Measurements from ENCODE around the gene IPPK. TPM values are rescaled to one million over a fixed set of nuclear protein-coding genes. Genes with fewer than 3 reads are reported as not detected.
"Not testable (repeated sequence)": the region's sequence is repeated elsewhere in the genome, so short reads cannot be mapped to it uniquely, and the experiment has no call there.

The IPPK gene
- total RNA-seq, 2 donors from 2014 or later, result 15.1 to 18.1 TPM

GRCh38 chr9:92599938-92600461 lies 69.9 kb downstream of the IPPK start:
- Mint-ChIP-seq H3K9me3 (no peaks in the 10 kb centered on the region), H3K36me3 (ENCODE audit: low read depth) (no peaks in the 10 kb centered on the region), H3K4me3 (no peak overlapping the region), H3K4me1 (no peaks in the 10 kb centered on the region), H3K27ac (no peak overlapping the region), H3K27me3 (no peaks in the 10 kb centered on the region)
- ATAC-seq (replicated peaks), result no peak

- ATAC-seq (replicated peaks), result no peak
- H3K9me3 Mint-ChIP-seq, result no peaks in the 10 kb centered on the region
- H3K27ac Mint-ChIP-seq, result peak overlapping the region; percentile 73
- H3K36me3 Mint-ChIP-seq (ENCODE audit: low read depth), result no peaks in the 10 kb centered on the region
- H3K4me3 Mint-ChIP-seq, result no peak overlapping the region
- no peaks in the 10 kb centered on the region for H3K27me3 Mint-ChIP-seq
- H3K4me1 Mint-ChIP-seq, result peaks cover 4% of the 10 kb centered on the region
Observed at GRCh38 chr9:92598382-92598781, 71.5 kb downstream of the IPPK start.

- ATAC-seq (replicated peaks), result no peak
- Mint-ChIP-seq H3K36me3 (ENCODE audit: low read depth) (no peaks in the 10 kb centered on the region), H3K27me3 (no peaks in the 10 kb centered on the region), H3K27ac (no peak overlapping the region), H3K4me3 (no peak overlapping the region), H3K4me1 (peaks cover 4% of the 10 kb centered on the region), H3K9me3 (no peaks in the 10 kb centered on the region)
Observed at GRCh38 chr9:92595930-92596329, 74.0 kb downstream of the IPPK start.

GRCh38 chr9:92595075-92595474 lies 74.9 kb downstream of the IPPK start:
- H3K9me3 Mint-ChIP-seq; H3K4me3 Mint-ChIP-seq; H3K27ac Mint-ChIP-seq; H3K4me1 Mint-ChIP-seq; H3K36me3 Mint-ChIP-seq (ENCODE audit: low read depth); H3K27me3 Mint-ChIP-seq; ATAC-seq (replicated peaks): not testable (repeated sequence)

GRCh38 chr9:92592946-92593861 lies 76.7 kb downstream of the IPPK start:
- peaks cover 4% of the 10 kb centered on the region for H3K4me1 Mint-ChIP-seq
- no peaks in the 10 kb centered on the region for H3K9me3 Mint-ChIP-seq
- no peaks in the 10 kb centered on the region for H3K27me3 Mint-ChIP-seq
- peak; percentile 69 for ATAC-seq (replicated peaks)
- no peak overlapping the region for H3K4me3 Mint-ChIP-seq
- H3K36me3 Mint-ChIP-seq (ENCODE audit: low read depth), result no peaks in the 10 kb centered on the region
- H3K27ac Mint-ChIP-seq, result peak overlapping the region; percentile 31

GRCh38 chr9:92592537-92592936 lies 77.4 kb downstream of the IPPK start:
- no peaks in the 10 kb centered on the region for H3K9me3 Mint-ChIP-seq
- no peaks in the 10 kb centered on the region for H3K36me3 Mint-ChIP-seq (ENCODE audit: low read depth)
- no peaks in the 10 kb centered on the region for H3K27me3 Mint-ChIP-seq
- H3K4me1 Mint-ChIP-seq, result peaks cover 4% of the 10 kb centered on the region
- ATAC-seq (replicated peaks), result peak; percentile 91
- no peak overlapping the region for H3K4me3 Mint-ChIP-seq
- no peak overlapping the region for H3K27ac Mint-ChIP-seq

- Mint-ChIP-seq H3K27me3 (no peaks in the 10 kb centered on the region), H3K4me1 (peaks cover 4% of the 10 kb centered on the region), H3K4me3 (no peak overlapping the region), H3K9me3 (peaks cover 4% of the 10 kb centered on the region), H3K27ac (no peak overlapping the region), H3K36me3 (ENCODE audit: low read depth) (no peaks in the 10 kb centered on the region)
- no peak for ATAC-seq (replicated peaks)
Observed at GRCh38 chr9:92590377-92590776, 79.6 kb downstream of the IPPK start.

- Mint-ChIP-seq H3K36me3 (ENCODE audit: low read depth) (no peaks in the 10 kb centered on the region), H3K27me3 (no peaks in the 10 kb centered on the region), H3K4me3 (no peak overlapping the region), H3K4me1 (peaks cover 4% of the 10 kb centered on the region), H3K9me3 (peaks cover 4% of the 10 kb centered on the region), H3K27ac (no peak overlapping the region)
- no peak for ATAC-seq (replicated peaks)
Observed at GRCh38 chr9:92589923-92590322, 80.0 kb downstream of the IPPK start.

GRCh38 chr9:92576175-92576574 lies 93.8 kb downstream of the IPPK start:
- peaks cover 3% of the 10 kb centered on the region for H3K9me3 Mint-ChIP-seq
- no peak for ATAC-seq (replicated peaks)
- H3K4me3 Mint-ChIP-seq, result no peak overlapping the region
- H3K27ac Mint-ChIP-seq, result no peak overlapping the region
- no peaks in the 10 kb centered on the region for H3K4me1 Mint-ChIP-seq
- H3K36me3 Mint-ChIP-seq (ENCODE audit: low read depth), result no peaks in the 10 kb centered on the region
- no peaks in the 10 kb centered on the region for H3K27me3 Mint-ChIP-seq

- not testable (repeated sequence) for ATAC-seq (replicated peaks); H3K36me3 Mint-ChIP-seq (ENCODE audit: low read depth); H3K4me1 Mint-ChIP-seq; H3K27me3 Mint-ChIP-seq; H3K9me3 Mint-ChIP-seq; H3K27ac Mint-ChIP-seq; H3K4me3 Mint-ChIP-seq
Observed at GRCh38 chr9:92573612-92574011, 96.3 kb downstream of the IPPK start.

GRCh38 chr9:92571871-92572270 lies 98.1 kb downstream of the IPPK start:
- not testable (repeated sequence) for H3K4me1 Mint-ChIP-seq; H3K36me3 Mint-ChIP-seq (ENCODE audit: low read depth); H3K27ac Mint-ChIP-seq; H3K4me3 Mint-ChIP-seq; ATAC-seq (replicated peaks); H3K27me3 Mint-ChIP-seq; H3K9me3 Mint-ChIP-seq

- Mint-ChIP-seq H3K9me3 (peaks cover 8% of the 10 kb centered on the region), H3K4me1 (no peaks in the 10 kb centered on the region), H3K4me3 (no peak overlapping the region), H3K27me3 (no peaks in the 10 kb centered on the region), H3K27ac (no peak overlapping the region), H3K36me3 (ENCODE audit: low read depth) (no peaks in the 10 kb centered on the region)
- ATAC-seq (replicated peaks), result no peak
Observed at GRCh38 chr9:92564982-92565381, 104.9 kb downstream of the IPPK start.

GRCh38 chr9:92564504-92564903 lies 105.4 kb downstream of the IPPK start:
- no peak for ATAC-seq (replicated peaks)
- Mint-ChIP-seq H3K4me3 (no peak overlapping the region), H3K9me3 (peaks cover 8% of the 10 kb centered on the region), H3K36me3 (ENCODE audit: low read depth) (no peaks in the 10 kb centered on the region), H3K27me3 (no peaks in the 10 kb centered on the region), H3K4me1 (no peaks in the 10 kb centered on the region), H3K27ac (no peak overlapping the region)
